ENCODE results near the gene PTP4A1. TPM values are rescaled to one million over a fixed set of nuclear protein-coding genes. Genes with fewer than 3 reads are reported as not detected.

Gene PTP4A1
- total RNA-seq, 2 donors from 2014 or later, result 11.5 to 26.7 TPM

DNA sequence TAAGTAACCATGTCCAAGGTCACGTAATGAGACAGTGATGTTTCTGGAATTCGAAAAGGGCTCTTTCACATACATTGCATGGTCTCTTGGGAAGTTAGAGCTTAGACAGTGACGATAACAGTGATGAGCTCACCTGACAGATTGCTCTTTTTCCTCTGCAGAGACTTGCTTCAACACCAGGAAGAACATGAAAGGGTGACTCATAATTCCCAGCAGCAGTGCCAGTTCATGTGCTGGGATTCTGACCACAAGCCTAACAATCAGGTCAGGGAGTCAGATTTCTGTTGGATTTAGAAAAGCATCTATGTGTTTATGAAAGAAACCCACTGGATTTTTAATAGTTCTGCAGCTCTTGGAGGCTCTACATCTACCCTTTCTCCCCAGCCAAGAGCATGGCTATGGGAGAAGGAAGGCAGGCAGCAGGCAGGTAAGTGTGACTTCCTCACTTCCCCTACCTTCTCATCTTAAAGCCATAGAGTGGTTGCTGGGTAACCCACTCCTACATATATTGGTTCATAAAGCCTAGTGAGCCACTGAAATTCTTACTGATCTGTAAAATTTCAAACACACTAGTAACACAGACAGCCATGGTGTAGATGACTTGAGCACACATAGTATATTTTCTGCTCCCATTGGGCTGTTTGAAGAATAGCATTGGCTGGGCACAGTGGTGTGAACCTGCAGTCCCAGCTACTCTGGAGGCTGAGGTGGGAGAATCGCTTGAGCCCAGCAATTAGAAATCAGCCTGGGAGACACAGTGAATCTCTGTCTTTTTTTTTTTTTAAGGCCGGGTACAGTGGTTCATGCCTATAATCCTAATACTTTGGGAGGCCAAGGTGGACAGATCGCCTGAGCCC is 44.4 kb upstream of the PTP4A1 start:
- DNase-seq (peak; percentile 66 to 91 (median 80)), ATAC-seq (peak; percentile 93)
- Histone ChIP-seq H3K27ac (peak overlapping the region; percentile 8 to 78 (median 58)), H3K4me3 (no peak overlapping the region), H3K4me1 (peaks cover 20% of the 10 kb centered on the region), H3K36me3 (replicated peaks in 1 of 2; ENCODE audit: insufficient read depth in 1 of 2, low read depth in 2 of 2) (no peaks in the 10 kb centered on the region), H3K27me3 (no peaks in the 10 kb centered on the region), H3K9me3 (no peaks in the 10 kb centered on the region)
- intact Hi-C loops (cut with DNase I), result no loop called here
- TF ChIP-seq POLR2A (IDR thresholded peaks at IDR 0.05), result no peak
- TF ChIP-seq, protein P1, sequence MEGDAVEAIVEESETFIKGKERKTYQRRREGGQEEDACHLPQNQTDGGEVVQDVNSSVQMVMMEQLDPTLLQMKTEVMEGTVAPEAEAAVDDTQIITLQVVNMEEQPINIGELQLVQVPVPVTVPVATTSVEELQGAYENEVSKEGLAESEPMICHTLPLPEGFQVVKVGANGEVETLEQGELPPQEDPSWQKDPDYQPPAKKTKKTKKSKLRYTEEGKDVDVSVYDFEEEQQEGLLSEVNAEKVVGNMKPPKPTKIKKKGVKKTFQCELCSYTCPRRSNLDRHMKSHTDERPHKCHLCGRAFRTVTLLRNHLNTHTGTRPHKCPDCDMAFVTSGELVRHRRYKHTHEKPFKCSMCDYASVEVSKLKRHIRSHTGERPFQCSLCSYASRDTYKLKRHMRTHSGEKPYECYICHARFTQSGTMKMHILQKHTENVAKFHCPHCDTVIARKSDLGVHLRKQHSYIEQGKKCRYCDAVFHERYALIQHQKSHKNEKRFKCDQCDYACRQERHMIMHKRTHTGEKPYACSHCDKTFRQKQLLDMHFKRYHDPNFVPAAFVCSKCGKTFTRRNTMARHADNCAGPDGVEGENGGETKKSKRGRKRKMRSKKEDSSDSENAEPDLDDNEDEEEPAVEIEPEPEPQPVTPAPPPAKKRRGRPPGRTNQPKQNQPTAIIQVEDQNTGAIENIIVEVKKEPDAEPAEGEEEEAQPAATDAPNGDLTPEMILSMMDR (IDR thresholded peaks at IDR 0.05), result peak in 1 of 7 experiments; percentile 9
- WGBS, 2 donors, result 69 to 75% methylated on average over 6 of the region's 6 CpGs

DNA sequence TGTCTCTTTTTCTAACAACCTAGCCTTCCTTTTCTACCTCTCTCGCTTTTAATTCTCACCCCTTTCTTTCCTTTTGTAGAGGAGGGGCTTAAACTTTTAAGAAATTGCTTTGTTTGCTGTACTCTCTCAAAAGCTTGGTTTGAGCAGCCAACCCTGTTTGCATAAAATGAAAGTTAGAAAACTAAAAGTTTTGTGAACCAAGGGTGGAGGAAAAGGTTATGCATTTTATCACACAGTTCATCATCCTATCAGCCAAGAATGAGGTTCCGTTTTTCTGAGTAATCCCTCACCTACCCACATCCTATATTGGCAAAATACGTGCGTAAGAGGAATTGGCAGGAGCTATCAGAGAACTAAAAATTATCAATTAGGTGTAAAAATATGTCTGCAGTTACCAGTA is 42.8 kb upstream of the PTP4A1 start:
- H3K9me3 ChIP-seq, result no peaks in the 10 kb centered on the region
- ATAC-seq (no peak), DNase-seq (no peak)
- peaks cover 17% of the 10 kb centered on the region for H3K4me1 ChIP-seq
- WGBS, 2 donors, result 44 to 57% methylated on average over 4 of the region's 4 CpGs
- peak overlapping the region in 1 of 4 donors; percentile 16 for H3K27ac ChIP-seq
- H3K27me3 ChIP-seq, result no peaks in the 10 kb centered on the region
- no peaks in the 10 kb centered on the region for H3K36me3 ChIP-seq (replicated peaks in 1 of 2; ENCODE audit: insufficient read depth in 1 of 2, low read depth in 2 of 2)
- no peak overlapping the region for H3K4me3 ChIP-seq
- intact Hi-C loops (cut with DNase I), result no loop called here
- TF ChIP-seq, protein P1 (IDR thresholded peaks at IDR 0.05), result no peak
- no peak for TF ChIP-seq POLR2A (IDR thresholded peaks at IDR 0.05)

DNA sequence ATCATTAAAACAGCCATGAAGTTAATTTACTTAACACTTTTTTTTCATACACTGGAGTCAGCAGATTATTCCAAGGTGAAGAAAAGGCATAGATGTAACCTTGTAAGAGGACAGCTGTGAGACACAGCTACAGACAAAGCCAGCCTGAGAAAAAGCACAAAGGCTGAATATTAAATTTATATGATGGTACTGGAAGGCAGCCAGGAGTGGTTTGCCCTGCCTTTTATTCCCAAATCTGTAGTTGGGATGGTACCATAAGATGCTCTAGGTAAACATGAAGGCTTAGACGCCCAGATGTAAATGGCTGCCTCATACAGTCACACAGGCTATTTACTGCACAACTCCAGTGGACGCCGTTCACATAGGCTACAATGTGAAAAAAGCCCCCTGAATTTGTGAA is 42.1 kb upstream of the PTP4A1 start:
- no peaks in the 10 kb centered on the region for H3K9me3 ChIP-seq
- H3K4me1 ChIP-seq, result peaks cover 17% of the 10 kb centered on the region
- H3K4me3 ChIP-seq, result no peak overlapping the region
- DNase-seq (no peak), ATAC-seq (no peak)
- WGBS, 2 donors, result 89% methylated on average over 3 of the region's 3 CpGs
- no peak for TF ChIP-seq POLR2A (IDR thresholded peaks at IDR 0.05)
- TF ChIP-seq, protein P1 (IDR thresholded peaks at IDR 0.05), result no peak
- no peaks in the 10 kb centered on the region for H3K27me3 ChIP-seq
- intact Hi-C loops (cut with DNase I), result no loop called here
- H3K27ac ChIP-seq, result no peak overlapping the region
- no peaks in the 10 kb centered on the region for H3K36me3 ChIP-seq (replicated peaks in 1 of 2; ENCODE audit: insufficient read depth in 1 of 2, low read depth in 2 of 2)

DNA sequence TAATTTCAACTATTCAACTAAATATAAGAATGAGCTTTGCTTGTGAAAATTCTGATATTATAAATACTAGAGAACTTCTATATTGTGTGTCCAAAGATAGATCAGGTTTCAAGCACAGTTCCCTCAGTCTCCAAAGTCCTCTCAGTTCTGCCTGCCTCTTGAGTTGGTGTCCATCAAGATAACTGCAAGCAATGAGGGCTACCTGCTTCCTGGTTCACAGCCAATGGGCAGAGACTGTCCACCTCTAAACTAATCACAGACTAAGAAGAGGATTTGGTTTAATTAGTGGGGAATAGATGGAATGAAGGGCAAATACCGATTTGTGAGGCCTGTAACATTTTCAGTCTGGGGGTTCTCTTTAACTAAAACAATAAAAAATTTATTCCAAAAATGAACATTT is 41.3 kb upstream of the PTP4A1 start:
- Histone ChIP-seq H3K36me3 (replicated peaks in 1 of 2; ENCODE audit: insufficient read depth in 1 of 2, low read depth in 2 of 2) (no peaks in the 10 kb centered on the region), H3K27ac (no peak overlapping the region)
- 82 to 84% methylated on average over 1 of the region's 1 CpG for WGBS, 2 donors

More for the DNA sequence above, 41.3 kb upstream of the PTP4A1 start:
- DNase-seq (no peak), ATAC-seq (no peak)
- H3K4me1 ChIP-seq, result peaks cover 17% of the 10 kb centered on the region
- H3K27me3 ChIP-seq, result no peaks in the 10 kb centered on the region
- no peaks in the 10 kb centered on the region for H3K9me3 ChIP-seq
- intact Hi-C loops (cut with DNase I), result no loop called here
- H3K4me3 ChIP-seq, result no peak overlapping the region
- TF ChIP-seq, protein P1 (IDR thresholded peaks at IDR 0.05), result no peak
- TF ChIP-seq POLR2A (IDR thresholded peaks at IDR 0.05), result no peak

All from body of pancreas (tissue), 4 donors.